H1 (cell line): ENCODE data around the gene SKIC3. TPM values are rescaled to one million over a fixed set of nuclear protein-coding genes. Genes with fewer than 3 reads are reported as not detected.

Experiments used
- CHD7 ChIP-seq: fragments of 300-600 bp; sonication (generic); IDR thresholded peaks from 2 replicates; pipeline ENCODE4 v1.7.1; 2012; ENCODE audit warnings: low read length, moderate library complexity, mild to moderate bottlenecking, inconsistent platforms; ENCODE audit not compliant: insufficient replicate concordance
- GTF2F1 ChIP-seq: IDR thresholded peaks from 2 replicates; pipeline ENCODE4 v1.6.1; 2012; ENCODE audit warnings: low read depth, low read length, improper control_type of control experiment, borderline replicate concordance
- KDM5A ChIP-seq: fragments of 200-600 bp; IDR thresholded peaks from 2 replicates; pipeline ENCODE4 v1.7.1; 2012; ENCODE audit warnings: mild to moderate bottlenecking, low read length, inconsistent platforms, mixed read lengths
- SAP30 ChIP-seq: fragments of 300-600 bp; sonication (generic); IDR thresholded peaks from 2 replicates; pipeline ENCODE4 v1.7.1; 2012; ENCODE audit warnings: low read length, moderate library complexity, mild to moderate bottlenecking, inconsistent platforms; ENCODE audit not compliant: insufficient read depth, insufficient replicate concordance
- TAF7 ChIP-seq: optimal IDR thresholded peaks from 2 replicates; pipeline ENCODE3; 2011; ENCODE audit warnings: low read depth, mild to moderate bottlenecking, inconsistent platforms, low read length, moderate library complexity, borderline replicate concordance
- polyA plus RNA-seq, 7 experiments: library from polyadenylated mRNA; depleted of rRNA in 3 of 7; stranded (reverse) in 5 of 7; unstranded in 2 of 7; fragments of >200 nt in 5 of 7; fragments of 200-250 nt in 2 of 7; gene quantifications; 1 replicate in 5 of 7; 2 replicates in 1 of 7; 4 replicates in 1 of 7; pipeline versions ENCODE4 v1.2.1 to v1.2.3, GENCODE V29; 2011 to 2013; ENCODE audit warnings: missing spikeins in 2 of 7, mixed read lengths in 2 of 7
- total RNA-seq: library from RNA; stranded (reverse); fragmentation: NEBNext Ultra II Directional; extraction: Animal tissue kit (Norgen Biotek cat#: 25700); gene quantifications from 2 replicates; pipeline ENCODE4 v1.2.1, GENCODE V29; 2021

Gene SKIC3
- total and polyA plus RNA-seq, 2 of the 8 experiments (the other 6 are each of a cell fraction or from before 2014, with no cell fraction given): 13.7 to 53.7 TPM

- TF ChIP-seq GTF2F1 (no peak), KDM5A (no peak), SAP30 (no peak), TAF7 (no peak), CHD7 (no peak)
These were observed 29.2 kb upstream of the SKIC3 start (continued) for GRCh38 chr5:95583992-95584391.
